GM12875 (cell line): ENCODE results near the gene MXRA5.

Experiments
- H3K4me3 ChIP-seq: one replicate; pipeline ENCODE4 v1.5.1; 2011; ENCODE audit warnings: low read depth, low read length, control low read depth
- CTCF ChIP-seq: IDR thresholded peaks from 2 replicates; pipeline ENCODE4 v1.5.1; 2011; ENCODE audit warnings: low read depth, mild to moderate bottlenecking, control low read depth, inconsistent platforms, low read length, moderate library complexity, borderline replicate concordance; ENCODE audit not compliant: insufficient read depth

MXRA5 gene

GRCh38 chrX:3346501-3347259 lies at the start of gene MXRA5:
Gene MXRA5, minus strand, starts transcription at chrX:3346652. Its CDS starts 2,819 bp downstream, at chrX:3343833.
- no peak within 1 kb of the TSS for H3K4me3 ChIP-seq
- no peak for TF ChIP-seq CTCF

GRCh38 chrX:3393581-3394111 lies 47.2 kb upstream of the MXRA5 start:
- H3K4me3 ChIP-seq: no peak overlapping the region
- TF ChIP-seq CTCF: no peak

GRCh38 chrX:3393178-3393577 lies 46.7 kb upstream of the MXRA5 start:
- H3K4me3 ChIP-seq: no peak overlapping the region
- TF ChIP-seq CTCF: no peak

- H3K4me3 ChIP-seq: no peak overlapping the region
- TF ChIP-seq CTCF: no peak
These were observed 42.0 kb upstream of the MXRA5 start for GRCh38 chrX:3388457-3388856.

GRCh38 chrX:3384327-3384726 lies 37.9 kb upstream of the MXRA5 start:
- no peak for TF ChIP-seq CTCF
- H3K4me3 ChIP-seq: no peak overlapping the region

GRCh38 chrX:3380603-3381002 lies 34.2 kb upstream of the MXRA5 start:
- no peak for TF ChIP-seq CTCF
- H3K4me3 ChIP-seq: no peak overlapping the region

- no peak for TF ChIP-seq CTCF
These were observed 32.7 kb upstream of the MXRA5 start for GRCh38 chrX:3379111-3379510.

More at GRCh38 chrX:3379111-3379510, 32.7 kb upstream of the MXRA5 start:
- H3K4me3 ChIP-seq: no peak overlapping the region
